HepG2 (cell line): ENCODE measurements around the gene TOM1L2. TPM values are rescaled to one million over a fixed set of nuclear protein-coding genes. Genes with fewer than 3 reads are reported as not detected.

Experiments used
- ATAC-seq: fragments of 200-7000 bp; cut with Tn5 transposase; 3 replicates; pipeline ENCODE4 v1.9.1; 2020; ENCODE audit warnings: mild to moderate bottlenecking, moderate library complexity
- BruUV-seq: library from RNA; stranded (reverse); fragments of 400-500 nt; replicated peaks from 2 replicates; lab custom pipeline; 2021; lab: Mats Ljungman, UMichigan
- CTCF ChIA-PET: fragments of 300-600 bp; formaldehyde crosslinking; extraction: SDS; loops from one replicate; lab custom pipeline; 2021; ENCODE audit warnings: low total read pairs, inconsistent platforms, low intra/inter-chr PET ratio; lab: Yijun Ruan, JAX
- POLR2A ChIA-PET: fragments of 350-600 bp; sonication (Branson Sonifier 250); formaldehyde crosslinking; loops from one replicate; lab custom pipeline; 2020; ENCODE audit warnings: antibody characterized with exemption, inconsistent platforms; lab: Yijun Ruan, JAX
- DNase-seq: peaks from one replicate; pipeline ENCODE4 v3.0.0-alpha.2; 2015; ENCODE audit warnings: low spot score
- FAIRE-seq: peaks from 3 replicates; lab custom pipeline; 2011; peaks lifted over from hg19 to GRCh38; lab: Jason Lieb, UNC
- H2AFZ ChIP-seq: one replicate; pipeline ENCODE4 v1.6.1; 2011; ENCODE audit warnings: low read length, inconsistent platforms
- H3K27ac ChIP-seq: fragments of 300-600 bp; 3 replicates; pipeline ENCODE4 v1.8.0; 2011; ENCODE audit warnings: mixed run types, mild to moderate bottlenecking, mixed read lengths, low read length, inconsistent platforms; ENCODE audit not compliant: insufficient read depth; ENCODE audit errors: extremely low read length
- H3K27me3 ChIP-seq, 2 experiments: fragments of 200-600 bp in 1 of 2; 2 replicates in 1 of 2; 3 replicates in 1 of 2; pipeline versions ENCODE4 v1.6.0 to v1.8.0; 2011; ENCODE audit warnings: low read length in 2 of 2, mild to moderate bottlenecking in 2 of 2, moderate library complexity in 2 of 2, inconsistent platforms in 1 of 2; ENCODE audit not compliant: insufficient read depth in 2 of 2, control insufficient read depth in 1 of 2
- H3K36me3 ChIP-seq, 2 experiments: fragments of 200-600 bp in 1 of 2; replicated peaks in 1 of 2; 2 replicates in 1 of 2; 3 replicates in 1 of 2; pipeline versions ENCODE4 v1.5.1 to v1.8.0; 2011; ENCODE audit warnings: low read length in 2 of 2, inconsistent platforms in 1 of 2; ENCODE audit not compliant: insufficient read depth in 2 of 2, control insufficient read depth in 1 of 2
- H3K4me1 ChIP-seq: 2 replicates; pipeline ENCODE4 v1.5.1; 2012; ENCODE audit warnings: low read length, inconsistent platforms; ENCODE audit not compliant: insufficient read depth
- H3K4me2 ChIP-seq: 2 replicates; pipeline ENCODE4 v1.6.0; 2011; ENCODE audit warnings: low read depth, low read length, inconsistent platforms
- H3K4me3 ChIP-seq, 3 experiments: fragments of 200-600 bp in 1 of 3; sonication (generic), shearing (Covaris generic) in 1 of 3; replicated peaks in 1 of 3; 2 replicates each; pipeline ENCODE4 v1.5.1; 2011 to 2016; ENCODE audit warnings: low read length in 3 of 3, inconsistent platforms in 2 of 3, low read depth in 2 of 3, mild to moderate bottlenecking in 2 of 3, control low read depth in 1 of 3, mixed read lengths in 1 of 3; ENCODE audit not compliant: insufficient read depth in 1 of 3
- H3K79me2 ChIP-seq: one replicate; pipeline ENCODE4 v1.6.1; 2011; ENCODE audit warnings: low read length, inconsistent platforms; ENCODE audit not compliant: insufficient read depth
- H3K9ac ChIP-seq: 2 replicates; pipeline ENCODE4 v1.6.0; 2011; ENCODE audit warnings: mild to moderate bottlenecking, low read depth, low read length, inconsistent platforms; ENCODE audit not compliant: insufficient read depth
- H3K9me3 ChIP-seq: 2 replicates; pipeline ENCODE4 v1.5.1; 2012; ENCODE audit warnings: mild to moderate bottlenecking, low read length
- H4K20me1 ChIP-seq: 2 replicates; pipeline ENCODE4 v1.6.0; 2011; ENCODE audit warnings: inconsistent platforms, mild to moderate bottlenecking, low read length, moderate library complexity; ENCODE audit not compliant: insufficient read depth
- KMT2A ChIP-seq: sonication (generic); formaldehyde crosslinking; IDR thresholded peaks from 2 replicates; pipeline ENCODE4 v1.4.0; 2020; ENCODE audit warnings: missing genetic modification reagents
- LRRFIP1 ChIP-seq: sonication (generic); formaldehyde crosslinking; conservative IDR thresholded peaks from 2 replicates; pipeline ENCODE4 v1.4.0; 2020; ENCODE audit warnings: missing genetic modification reagents
- MYNN ChIP-seq: sonication (generic); formaldehyde crosslinking; IDR thresholded peaks from 2 replicates; pipeline ENCODE4 v1.4.0; 2020; ENCODE audit warnings: mild to moderate bottlenecking, low read depth, missing genetic modification reagents
- RBM22 ChIP-seq: fragments of 200-400 bp; formaldehyde crosslinking; optimal IDR thresholded peaks from 2 replicates; pipeline ENCODE3; 2017; ENCODE audit warnings: mild to moderate bottlenecking, low read length, moderate library complexity
- SALL1 ChIP-seq: sonication (generic); formaldehyde crosslinking; IDR thresholded peaks from 2 replicates; pipeline ENCODE4 v1.8.0; 2022; ENCODE audit warnings: mild to moderate bottlenecking, missing genetic modification reagents
- SIN3A ChIP-seq: IDR thresholded peaks from 2 replicates; pipeline ENCODE4 v1.6.1; 2011; ENCODE audit warnings: low read depth, mild to moderate bottlenecking, control low read depth, low read length, borderline replicate concordance
- TBP ChIP-seq: sonication (generic); formaldehyde crosslinking; IDR thresholded peaks from 2 replicates; pipeline ENCODE4 v1.5.0; 2020; ENCODE audit warnings: missing genetic modification reagents
- TCF7L2 ChIP-seq: IDR thresholded peaks from 2 replicates; pipeline ENCODE4 v1.6.1; 2011; ENCODE audit warnings: mild to moderate bottlenecking, low read depth, low read length, moderate library complexity
- ZFP62 ChIP-seq: sonication (generic); formaldehyde crosslinking; IDR thresholded peaks from 2 replicates; pipeline ENCODE4 v1.4.0; 2020; ENCODE audit warnings: missing genetic modification reagents
- ZNF160 ChIP-seq: sonication (generic); formaldehyde crosslinking; IDR thresholded peaks from 2 replicates; pipeline ENCODE4 v1.8.0; 2022; ENCODE audit warnings: mild to moderate bottlenecking, inconsistent platforms, missing genetic modification reagents
- ZNF232 ChIP-seq: sonication (generic); formaldehyde crosslinking; IDR thresholded peaks from 2 replicates; pipeline ENCODE4 v1.4.0; 2020; ENCODE audit warnings: missing genetic modification reagents, borderline replicate concordance
- ZNF614 ChIP-seq: IDR thresholded peaks from 2 replicates; pipeline ENCODE4 v1.6.1; 2018; ENCODE audit warnings: missing biosample characterization, missing genetic modification reagents, inconsistent platforms, borderline replicate concordance
- ZNF704 ChIP-seq: sonication (generic); formaldehyde crosslinking; IDR thresholded peaks from 2 replicates; pipeline ENCODE4 v1.8.1; 2023; ENCODE audit warnings: mild to moderate bottlenecking, inconsistent platforms, moderate library complexity, missing genetic modification reagents, borderline replicate concordance
- ZNF710 ChIP-seq: sonication (generic); formaldehyde crosslinking; IDR thresholded peaks from 2 replicates; pipeline ENCODE4 v1.5.0; 2020; ENCODE audit warnings: mild to moderate bottlenecking, missing genetic modification reagents, borderline replicate concordance
- ZNF740 ChIP-seq: sonication (generic); formaldehyde crosslinking; IDR thresholded peaks from 2 replicates; pipeline ENCODE4 v1.4.0; 2020; ENCODE audit warnings: missing genetic modification reagents
- ZNF75D ChIP-seq: sonication (generic); formaldehyde crosslinking; IDR thresholded peaks from 2 replicates; pipeline ENCODE4 v1.8.1; 2023; ENCODE audit warnings: missing genetic modification reagents, mild to moderate bottlenecking, borderline replicate concordance
- WGBS: methylation state at CpG from one replicate; pipeline ENCODE4 v1.1.6; 2017; ENCODE audit warnings: low lambda C conversion rate; 5-methylcytosine and 5-hydroxymethylcytosine counted together
- in situ Hi-C: cut with HindIII; loops from 2 replicates; pipeline ENCODE4 v1.10.0; 2017; ENCODE audit warnings: low pct_unique_long_range_greater_than_20kb; ENCODE audit not compliant: extremely low pct_ligation_motif_present
- intact Hi-C: fragments of 100-400 bp; cut with micrococcal nuclease; formaldehyde crosslinking; loops from one replicate; pipeline ENCODE4 v1.10.0; 2022; ENCODE audit not compliant: unreplicated experiment
- polyA plus RNA-seq, 8 experiments: library from polyadenylated mRNA; depleted of rRNA in 3 of 8; stranded (reverse) in 7 of 8; unstranded in 1 of 8; fragments of >200 nt; fragmentation: Illumina TruSeq in 4 of 8; extraction: Trizol in 4 of 8; gene quantifications; 2 replicates each; pipeline versions ENCODE4 v1.2.1 to v1.2.3, GENCODE V29; 2011 to 2016; ENCODE audit warnings: low read depth in 4 of 8, missing spikeins in 1 of 8, mixed read lengths in 1 of 8; ENCODE audit not compliant: insufficient read depth in 1 of 8
- total RNA-seq, 5 experiments: library from RNA; depleted of rRNA; stranded (reverse); fragments of >200 nt; fragmentation: Illumina TruSeq; extraction: Trizol; gene quantifications; 2 replicates each; pipeline ENCODE4 v1.2.3, GENCODE V29; 2016; ENCODE audit warnings: low read depth in 1 of 5

The TOM1L2 gene
- total and polyA plus RNA-seq, 2 of the 13 experiments (the other 11 are each of a cell fraction or from before 2014, with no cell fraction given): 4.7 to 7.4 TPM

GRCh38 chr17:17884391-17885357 lies 87.5 kb downstream of the TOM1L2 start (continued):
- no peak for TF ChIP-seq TCF7L2
- no peak for TF ChIP-seq ZNF710
- TF ChIP-seq, all 625 proteins: peak for 0

- H3K4me1 ChIP-seq: no peaks in the 10 kb centered on the region
- H3K27me3 ChIP-seq: no peaks in the 10 kb centered on the region
- peaks cover 0 to 2% of the 10 kb centered on the region in 2 experiments; a peak in 2 of 5 replicates for H3K36me3 ChIP-seq
- no peak for ATAC-seq
- WGBS: 91% methylated on average over 3 of the region's 3 CpGs
- H3K79me2 ChIP-seq: no peaks in the 10 kb centered on the region
- no peak overlapping the region for H3K9ac ChIP-seq
- intact Hi-C loops (no loop called here), in situ Hi-C loops (no loop called here)
- H3K9me3 ChIP-seq: no peaks in the 10 kb centered on the region
- POLR2A ChIA-PET: no interaction called here
- H2AFZ ChIP-seq: no peak overlapping the region
- CTCF ChIA-PET: no interaction called here
- FAIRE-seq: no peak
- no peak for DNase-seq
- no peak overlapping the region for H3K4me2 ChIP-seq
- H3K4me3 ChIP-seq: no peak overlapping the region
- 0 out of 2 replicates have a peak, but pooled peaks cover 3% of the 10 kb centered on the region for H4K20me1 ChIP-seq
- no TSS peak for BruUV-seq
- H3K27ac ChIP-seq: no peak overlapping the region
- TF ChIP-seq SIN3A: no peak
- TF ChIP-seq ZNF740 (CRISPR knock-in tag): no peak
- no peak for TF ChIP-seq ZNF704
- TF ChIP-seq LRRFIP1 (CRISPR knock-in tag): no peak
- no peak for TF ChIP-seq ZNF232 (CRISPR knock-in tag)
- no peak for TF ChIP-seq KMT2A (CRISPR knock-in tag)
- no peak for TF ChIP-seq ZNF160
- TF ChIP-seq ZNF75D (CRISPR knock-in tag): no peak
- TF ChIP-seq TBP (CRISPR knock-in tag): no peak
- TF ChIP-seq MYNN: no peak
- TF ChIP-seq SALL1 (CRISPR knock-in tag): no peak
- TF ChIP-seq RBM22: no peak
- TF ChIP-seq ZNF614 (CRISPR knock-in tag): no peak
- TF ChIP-seq ZFP62 (CRISPR knock-in tag): no peak
Measured at GRCh38 chr17:17883801-17884200, 88.4 kb downstream of the TOM1L2 start.
